Osteocyte (in vitro differentiated cells): Measurements from ENCODE around the gene PTPN23. TPM values are rescaled to one million over a fixed set of nuclear protein-coding genes. Genes with fewer than 3 reads are reported as not detected.

Experiments
- DNase-seq: peaks from one replicate; pipeline ENCODE4 v3.0.0; 2021; ENCODE audit warnings: mixed read lengths; ENCODE audit not compliant: unreplicated experiment; ENCODE audit errors: extremely low spot score
- H3K27ac Mint-ChIP-seq: one replicate; pipeline ENCODE4 v1.8.0; 2021; ENCODE audit warnings: mild to moderate bottlenecking, mixed read lengths; ENCODE audit not compliant: unreplicated experiment
- H3K27me3 Mint-ChIP-seq: one replicate; pipeline ENCODE4 v1.8.0; 2021; ENCODE audit warnings: mixed read lengths; ENCODE audit not compliant: unreplicated experiment
- H3K36me3 Mint-ChIP-seq: one replicate; pipeline ENCODE4 v1.8.0; 2021; ENCODE audit warnings: mixed read lengths; ENCODE audit not compliant: unreplicated experiment
- H3K4me1 Mint-ChIP-seq: one replicate; pipeline ENCODE4 v1.8.0; 2021; ENCODE audit warnings: mixed read lengths; ENCODE audit not compliant: unreplicated experiment
- H3K4me3 Mint-ChIP-seq: one replicate; pipeline ENCODE4 v1.8.0; 2021; ENCODE audit warnings: mild to moderate bottlenecking, moderate library complexity, mixed read lengths; ENCODE audit not compliant: unreplicated experiment
- H3K9me3 Mint-ChIP-seq: one replicate; pipeline ENCODE4 v1.8.0; 2021; ENCODE audit warnings: mixed read lengths; ENCODE audit not compliant: unreplicated experiment
- total RNA-seq: library from RNA; stranded (reverse); gene quantifications from 2 replicates; pipeline ENCODE4 v1.2.1, GENCODE V29; 2021
- TF ChIP-seq, protein P1 (sequence below): fragments of 200-600 bp; sonication (generic); IDR thresholded peaks from 2 replicates; pipeline ENCODE4 v1.5.0; 2021; ENCODE audit warnings: antibody characterized with exemption, mild to moderate bottlenecking, moderate library complexity

The PTPN23 gene
- total RNA-seq, 1 donor from 2014 or later: 57.7 TPM

GRCh38 chr3:47429476-47430270, 48.9 kb downstream of the PTPN23 start:
- Mint-ChIP-seq H3K27ac (no peak overlapping the region), H3K4me1 (no peaks in the 10 kb centered on the region), H3K27me3 (no peaks in the 10 kb centered on the region), H3K9me3 (no peaks in the 10 kb centered on the region), H3K4me3 (no peak overlapping the region), H3K36me3 (peaks cover 28% of the 10 kb centered on the region)
- peak; percentile 23 for DNase-seq
- TF ChIP-seq, protein P1, sequence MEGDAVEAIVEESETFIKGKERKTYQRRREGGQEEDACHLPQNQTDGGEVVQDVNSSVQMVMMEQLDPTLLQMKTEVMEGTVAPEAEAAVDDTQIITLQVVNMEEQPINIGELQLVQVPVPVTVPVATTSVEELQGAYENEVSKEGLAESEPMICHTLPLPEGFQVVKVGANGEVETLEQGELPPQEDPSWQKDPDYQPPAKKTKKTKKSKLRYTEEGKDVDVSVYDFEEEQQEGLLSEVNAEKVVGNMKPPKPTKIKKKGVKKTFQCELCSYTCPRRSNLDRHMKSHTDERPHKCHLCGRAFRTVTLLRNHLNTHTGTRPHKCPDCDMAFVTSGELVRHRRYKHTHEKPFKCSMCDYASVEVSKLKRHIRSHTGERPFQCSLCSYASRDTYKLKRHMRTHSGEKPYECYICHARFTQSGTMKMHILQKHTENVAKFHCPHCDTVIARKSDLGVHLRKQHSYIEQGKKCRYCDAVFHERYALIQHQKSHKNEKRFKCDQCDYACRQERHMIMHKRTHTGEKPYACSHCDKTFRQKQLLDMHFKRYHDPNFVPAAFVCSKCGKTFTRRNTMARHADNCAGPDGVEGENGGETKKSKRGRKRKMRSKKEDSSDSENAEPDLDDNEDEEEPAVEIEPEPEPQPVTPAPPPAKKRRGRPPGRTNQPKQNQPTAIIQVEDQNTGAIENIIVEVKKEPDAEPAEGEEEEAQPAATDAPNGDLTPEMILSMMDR: no peak

DNA sequence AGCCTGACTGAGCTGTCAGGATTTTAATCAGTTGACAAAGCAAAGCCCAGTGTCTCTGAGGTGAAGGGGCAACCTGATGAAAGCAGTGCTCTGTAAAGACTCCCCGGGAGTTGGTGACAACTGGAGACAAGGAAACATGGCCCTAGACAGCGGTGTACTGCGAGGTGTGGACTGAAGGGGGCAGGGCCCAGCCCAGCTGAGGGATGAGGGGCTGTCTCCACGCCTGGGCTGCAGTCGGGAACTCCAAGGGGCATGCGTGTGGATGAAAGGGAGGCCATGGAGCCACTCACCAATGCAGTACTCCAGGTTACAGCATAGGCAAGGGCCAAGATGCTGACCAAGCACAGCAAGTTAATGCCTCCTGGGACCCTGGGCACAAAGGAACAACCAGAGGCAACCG, 49.8 kb downstream of the PTPN23 start:
- no peak overlapping the region for H3K27ac Mint-ChIP-seq
- H3K27me3 Mint-ChIP-seq: no peaks in the 10 kb centered on the region
- H3K4me3 Mint-ChIP-seq: no peak overlapping the region
- peak; percentile 59 for DNase-seq
- H3K4me1 Mint-ChIP-seq: no peaks in the 10 kb centered on the region
- TF ChIP-seq, protein P1: no peak
- H3K9me3 Mint-ChIP-seq: no peaks in the 10 kb centered on the region
- peaks cover 32% of the 10 kb centered on the region for H3K36me3 Mint-ChIP-seq

- H3K9me3 Mint-ChIP-seq: no peaks in the 10 kb centered on the region
- DNase-seq: peak; percentile 2
- H3K27me3 Mint-ChIP-seq: no peaks in the 10 kb centered on the region
- no peaks in the 10 kb centered on the region for H3K4me1 Mint-ChIP-seq
- TF ChIP-seq, protein P1: no peak
- peaks cover 32% of the 10 kb centered on the region for H3K36me3 Mint-ChIP-seq
- H3K4me3 Mint-ChIP-seq: no peak overlapping the region
- no peak overlapping the region for H3K27ac Mint-ChIP-seq
Measured at GRCh38 chr3:47431225-47431624, 50.4 kb downstream of the PTPN23 start.

DNA sequence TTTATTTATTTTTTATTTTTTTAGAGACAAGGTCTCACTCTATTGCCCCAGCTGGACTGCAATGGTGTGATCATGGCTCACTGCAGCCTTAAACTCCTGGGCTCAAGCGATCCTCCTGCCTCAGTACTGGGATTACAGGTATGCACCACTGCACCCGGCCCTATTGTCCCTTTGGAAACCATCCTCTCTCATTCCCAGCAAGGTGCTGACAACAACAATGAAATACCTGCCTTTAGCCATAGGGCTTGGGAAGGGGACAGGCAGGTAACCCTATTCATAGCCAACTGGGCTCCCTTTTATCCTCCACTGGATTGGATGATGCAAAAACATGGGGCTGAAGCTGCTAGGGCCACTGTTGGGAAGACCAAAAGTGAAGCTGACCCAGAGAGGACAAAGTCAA, 51.9 kb downstream of the PTPN23 start:
- Mint-ChIP-seq H3K36me3 (peaks cover 35% of the 10 kb centered on the region), H3K4me1 (no peaks in the 10 kb centered on the region), H3K4me3 (no peak overlapping the region), H3K9me3 (no peaks in the 10 kb centered on the region), H3K27ac (no peak overlapping the region), H3K27me3 (no peaks in the 10 kb centered on the region)
- TF ChIP-seq, protein P1: no peak
- peak; percentile 27 for DNase-seq

- peaks cover 33% of the 10 kb centered on the region for H3K36me3 Mint-ChIP-seq
- no peaks in the 10 kb centered on the region for H3K4me1 Mint-ChIP-seq
- TF ChIP-seq, protein P1: no peak
- DNase-seq: peak; percentile 27
- H3K27ac Mint-ChIP-seq: no peak overlapping the region
- H3K4me3 Mint-ChIP-seq: no peak overlapping the region
- H3K9me3 Mint-ChIP-seq: no peaks in the 10 kb centered on the region
- H3K27me3 Mint-ChIP-seq: no peaks in the 10 kb centered on the region
Measured at GRCh38 chr3:47433796-47434195, 53.0 kb downstream of the PTPN23 start.
